AG04449 (cell line): ENCODE results near the gene GPC3.

Experiments
- CTCF ChIA-PET: fragments of 350-600 bp; formaldehyde crosslinking; extraction: SDS; loops from one replicate; lab custom pipeline; 2021; ENCODE audit warnings: antibody characterized with exemption; lab: Yijun Ruan, JAX
- POLR2A ChIA-PET: fragments of 400-600, 350-600 bp; formaldehyde crosslinking; extraction: SDS; loops from one replicate; lab custom pipeline; 2020; ENCODE audit warnings: antibody characterized with exemption, inconsistent platforms; lab: Yijun Ruan, JAX
- DNase-seq: peaks from one replicate; pipeline ENCODE4 v3.0.0-alpha.2; 2010; ENCODE audit warnings: low read depth, low spot score
- H3K4me3 ChIP-seq: 2 replicates; pipeline ENCODE4 v1.5.1; 2011; ENCODE audit warnings: low read depth, mild to moderate bottlenecking, control low read depth, low read length
- CTCF ChIP-seq: IDR thresholded peaks from one replicate; pipeline ENCODE4 v1.5.1; 2011; ENCODE audit warnings: mild to moderate bottlenecking, moderate library complexity, low read length, control low read depth, inconsistent platforms; ENCODE audit not compliant: insufficient read depth; ENCODE audit errors: missing control alignments

Gene GPC3

GRCh38 chrX:133563705-133564104, 421.7 kb downstream of the GPC3 start:
- ChIA-PET CTCF (no interaction called here), POLR2A (no interaction called here)
- no peak for TF ChIP-seq CTCF

GRCh38 chrX:133561251-133561650, 424.1 kb downstream of the GPC3 start:
- no peak for DNase-seq
- TF ChIP-seq CTCF = no peak
- H3K4me3 ChIP-seq = no peak overlapping the region
- ChIA-PET CTCF (interaction anchor here (1.1 kb wide), 1 partner anchor 227 kb away, joined by 3 read pairs; no protein-coding TSS in a partner anchor), POLR2A (no interaction called here)

More at GRCh38 chrX:133563705-133564104, 421.7 kb downstream of the GPC3 start:
- no peak overlapping the region for H3K4me3 ChIP-seq
- DNase-seq = no peak

GRCh38 chrX:133559909-133560308, 425.5 kb downstream of the GPC3 start:
- ChIA-PET POLR2A (no interaction called here), CTCF (no interaction called here)
- no peak for DNase-seq

GRCh38 chrX:133555782-133556458, 429.5 kb downstream of the GPC3 start:
- DNase-seq = no peak
- no peak for TF ChIP-seq CTCF
- CTCF ChIA-PET = interaction anchor here (0.6 kb wide), 1 partner anchor 165 kb away, joined by 3 read pairs; no protein-coding TSS in a partner anchor
- H3K4me3 ChIP-seq = no peak overlapping the region
- POLR2A ChIA-PET = no interaction called here

More at GRCh38 chrX:133559909-133560308, 425.5 kb downstream of the GPC3 start:
- no peak overlapping the region for H3K4me3 ChIP-seq
- no peak for TF ChIP-seq CTCF

- DNase-seq = no peak
- TF ChIP-seq CTCF = no peak
- POLR2A ChIA-PET = no interaction called here
- H3K4me3 ChIP-seq = no peak overlapping the region
- CTCF ChIA-PET = no interaction called here
Observed at GRCh38 chrX:133550665-133551485, 434.5 kb downstream of the GPC3 start.

GRCh38 chrX:133549295-133549933, 436.0 kb downstream of the GPC3 start:
- TF ChIP-seq CTCF = no peak
- POLR2A ChIA-PET = no interaction called here
- CTCF ChIA-PET = no interaction called here
- no peak for DNase-seq
- H3K4me3 ChIP-seq = no peak overlapping the region
